Central memory CD4-positive, alpha-beta T cell (primary cell): ENCODE data around the gene NUB1.

Source experiments
- DNase-seq: peaks from one replicate; pipeline ENCODE4 v3.0.0; 2022

Gene NUB1

DNA sequence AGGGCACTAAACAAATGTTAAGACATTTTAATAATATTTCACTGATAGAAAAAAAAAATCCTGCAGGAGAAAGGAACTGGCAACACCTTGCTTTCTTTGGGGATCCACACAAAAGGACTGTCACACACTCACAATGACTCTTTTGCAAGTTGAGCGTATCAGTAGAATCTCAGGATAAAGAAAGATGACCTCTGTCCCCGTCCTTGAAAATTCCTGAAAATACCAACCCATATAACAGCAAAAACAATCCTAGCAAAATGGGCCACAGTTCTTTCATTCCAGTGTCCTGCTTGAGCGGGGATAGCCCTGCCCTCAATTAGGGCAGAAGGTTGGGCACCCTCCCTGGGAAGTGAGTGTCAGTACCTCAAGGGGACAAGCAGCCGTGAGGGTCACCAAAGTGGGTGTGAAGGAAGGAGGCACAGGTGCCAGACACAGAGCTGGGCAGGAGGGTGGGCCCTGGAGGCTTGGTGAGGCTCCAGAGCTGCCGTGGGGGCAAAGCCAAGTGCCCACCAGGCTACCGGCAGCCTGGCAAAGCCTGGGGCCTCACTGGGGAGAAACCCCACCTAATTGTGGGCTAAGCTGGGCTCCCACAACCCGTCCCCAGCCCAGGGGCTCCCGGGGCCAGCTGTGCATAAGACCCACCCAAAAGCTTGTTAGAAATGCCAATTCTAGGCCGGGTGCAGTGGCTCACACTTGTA is 65.4 kb downstream of the NUB1 start:
- DNase-seq, result no peak

DNA sequence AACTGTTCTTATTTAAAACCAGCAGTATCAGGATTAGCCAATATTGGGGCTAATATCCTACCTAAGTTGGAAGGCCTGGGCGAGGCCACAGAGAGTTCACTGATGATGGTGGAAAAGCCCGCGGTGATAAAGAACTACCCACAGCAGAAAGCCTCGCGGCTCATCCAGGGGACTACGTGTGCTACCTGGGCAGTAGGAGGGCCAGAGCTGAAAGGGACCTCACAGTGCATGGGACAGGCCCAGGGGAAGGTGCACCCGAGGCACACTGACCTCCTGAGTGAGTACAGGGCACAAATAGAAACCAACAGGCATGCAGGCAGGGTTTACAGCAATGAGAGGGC is 66.9 kb downstream of the NUB1 start:
- no peak for DNase-seq

DNA sequence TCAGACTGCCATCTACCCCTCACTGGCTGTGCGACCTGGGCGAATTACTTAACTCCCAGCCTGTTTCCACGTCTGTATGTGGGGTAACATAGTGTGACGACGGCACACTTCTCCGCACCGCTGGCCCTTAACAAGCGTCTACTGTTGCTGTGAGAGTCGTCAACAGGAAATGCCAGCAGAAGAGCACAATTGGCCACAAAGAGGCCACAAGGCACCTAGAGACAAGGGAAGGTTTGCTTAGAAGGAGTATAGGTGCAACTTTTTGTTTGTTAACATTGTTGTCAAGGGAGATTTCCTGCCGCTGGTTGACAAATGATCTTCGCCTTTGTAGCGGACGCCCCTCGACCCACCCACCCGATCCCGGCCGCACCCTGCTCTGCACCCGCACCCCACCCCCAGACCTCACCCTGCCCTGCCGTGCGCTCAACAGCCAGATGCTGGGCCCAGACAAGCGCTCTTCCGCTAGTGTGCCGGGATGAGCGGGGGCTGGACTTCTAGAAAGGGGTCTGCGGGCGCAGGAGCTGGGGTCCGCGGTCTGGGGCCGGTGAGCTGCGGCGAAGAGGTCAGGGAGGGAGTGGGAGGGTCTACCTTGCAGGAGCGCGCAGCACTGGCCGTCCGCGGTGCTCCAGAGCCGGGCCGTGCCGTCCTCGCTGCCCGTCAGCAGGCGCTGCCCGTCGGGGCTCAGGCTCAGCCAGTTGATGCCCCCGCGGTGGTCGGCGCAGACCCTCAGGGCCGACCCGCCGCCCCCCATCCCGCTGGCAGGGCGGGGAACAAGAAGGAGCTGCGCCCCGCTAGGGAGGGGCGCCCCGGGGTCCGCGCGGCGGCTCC is 67.4 kb downstream of the NUB1 start:
- peak; percentile 94 for DNase-seq

DNA sequence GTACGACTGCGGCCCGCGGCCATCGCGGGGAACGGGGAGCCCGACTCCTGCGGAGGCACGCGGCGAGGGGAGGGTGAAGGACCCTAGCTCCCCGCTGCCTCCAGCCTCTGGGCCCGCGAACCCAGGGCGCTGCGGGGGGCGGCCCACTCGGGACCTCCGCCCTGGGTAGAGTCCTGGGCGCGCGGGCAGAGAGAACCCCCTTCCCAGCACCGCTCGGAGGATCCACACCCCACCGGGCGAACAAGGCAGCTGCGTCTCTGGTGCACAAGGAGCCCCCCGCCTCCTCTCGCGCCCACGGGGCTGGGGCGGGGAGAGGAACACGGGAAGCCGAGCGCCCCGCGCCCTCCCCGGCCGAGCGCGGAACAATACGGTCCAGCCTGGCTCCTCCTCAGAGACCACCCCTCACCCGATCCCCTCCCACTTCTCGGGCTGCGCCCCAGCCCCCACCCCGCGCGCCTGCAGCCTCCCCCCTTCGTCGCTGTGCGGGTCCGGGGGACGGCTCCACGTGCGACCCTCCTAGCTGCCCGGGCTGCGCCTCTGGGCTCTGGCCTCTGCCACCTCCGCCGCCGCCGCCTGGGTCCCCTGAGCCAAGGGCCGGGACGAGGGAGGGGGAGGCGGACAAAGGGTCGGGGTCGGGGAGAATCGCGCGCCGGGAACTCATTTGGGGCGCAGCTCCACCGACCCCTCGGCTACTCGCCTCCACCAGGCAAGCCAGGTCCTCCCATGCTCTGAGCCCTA is 68.2 kb downstream of the NUB1 start, which contains the start of gene WDR86:
Gene WDR86, minus strand, starts transcription at position 372 of the 738 bp plus-strand sequence. CDS start 449 bp downstream, outside the sequence.
- peak; percentile 49 for DNase-seq

DNA sequence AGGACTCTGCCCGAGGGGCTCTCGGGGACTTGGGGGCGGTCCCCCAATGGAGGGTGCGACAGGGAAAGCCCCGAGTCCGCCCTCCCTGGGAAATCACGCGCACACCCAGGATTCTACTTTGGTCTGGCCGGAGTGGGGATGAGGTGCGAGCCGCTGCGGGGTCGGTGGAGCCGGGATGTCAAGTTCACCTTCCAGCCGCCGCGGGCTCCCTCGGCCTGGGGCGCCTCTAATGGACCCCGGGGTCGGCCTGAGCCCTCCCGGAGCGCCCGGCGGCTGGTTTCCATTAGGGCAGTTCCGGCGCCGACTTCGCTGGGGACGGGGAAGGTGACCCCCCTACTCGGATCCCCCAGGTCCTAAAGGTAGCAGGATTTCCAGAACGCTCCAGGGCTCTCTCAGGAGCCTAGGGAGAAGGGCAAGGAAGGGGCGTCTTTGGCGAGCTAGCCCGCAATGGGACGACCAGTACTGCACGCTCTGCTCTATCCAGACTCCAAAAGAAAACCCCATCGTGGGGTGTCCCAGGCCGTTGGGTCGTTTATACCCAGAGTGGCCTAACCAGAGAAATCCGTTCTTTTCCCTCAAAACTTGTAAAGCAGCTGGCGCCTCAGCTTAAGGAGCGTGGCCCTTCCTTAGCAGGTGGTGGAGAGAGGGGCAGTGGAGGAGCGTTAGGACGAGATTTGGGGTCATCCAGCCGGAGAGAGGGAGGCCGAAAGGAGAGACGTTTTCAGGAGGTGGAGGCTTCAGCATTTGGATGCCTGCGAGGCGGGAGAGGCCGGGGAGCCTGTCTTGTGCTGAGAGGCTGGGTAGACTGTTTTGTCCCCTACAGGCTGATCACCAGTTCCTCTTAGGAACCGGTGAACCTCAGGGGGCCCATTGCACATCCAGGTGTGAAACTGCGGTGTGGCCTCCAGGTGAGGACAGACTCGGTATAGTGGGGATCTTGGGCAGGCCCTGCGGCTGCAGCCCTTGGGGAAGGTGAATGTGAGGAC is 69.1 kb downstream of the NUB1 start:
- DNase-seq, result peak; percentile 21

GRCh38 chr7:151411551-151411950 is 69.9 kb downstream of the NUB1 start:
- no peak for DNase-seq

- no peak for DNase-seq
Measured at GRCh38 chr7:151412318-151412717, 70.7 kb downstream of the NUB1 start.

GRCh38 chr7:151413241-151413640 is 71.6 kb downstream of the NUB1 start:
- no peak for DNase-seq

GRCh38 chr7:151415375-151416105 is 73.9 kb downstream of the NUB1 start:
- DNase-seq, result no peak

DNA sequence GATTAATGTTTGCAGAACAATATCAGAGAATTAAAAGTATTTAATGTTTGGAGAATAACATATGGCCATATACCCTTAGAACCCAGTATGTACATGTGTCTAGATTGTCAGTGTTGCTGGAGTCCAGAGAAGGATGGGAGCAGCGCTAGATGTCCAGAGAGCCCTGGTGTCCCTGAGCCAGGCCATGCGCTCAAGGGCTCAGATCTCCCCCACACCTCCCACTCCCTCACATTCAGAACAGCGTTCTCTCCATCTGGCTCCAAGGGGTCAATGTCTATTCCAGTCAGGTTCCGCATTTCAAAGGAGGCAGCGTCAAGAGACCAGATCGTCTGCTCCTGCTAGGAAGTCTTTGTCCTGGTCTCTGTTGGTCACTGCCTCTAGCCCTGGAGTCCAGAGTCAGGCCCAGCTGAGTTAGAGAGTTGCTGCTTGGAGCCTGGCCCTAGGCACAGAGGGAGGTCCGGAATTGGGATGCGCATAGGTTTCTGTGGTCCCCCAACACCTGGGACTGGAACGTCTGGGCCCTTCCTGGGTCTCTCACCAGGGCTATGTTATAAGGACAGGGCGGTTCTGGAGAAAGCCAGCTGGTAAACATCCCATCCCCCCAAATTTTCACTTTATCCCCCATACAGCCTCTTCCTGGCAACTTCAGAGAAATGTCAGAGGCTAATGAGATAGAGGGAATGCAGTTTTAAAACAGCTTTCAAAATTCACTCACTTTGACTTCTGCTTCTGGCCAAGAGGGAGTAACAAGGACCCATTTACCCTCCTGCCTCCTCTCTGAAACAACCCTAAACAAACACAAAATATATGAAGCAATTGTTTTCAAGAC is 74.7 kb downstream of the NUB1 start:
- no peak for DNase-seq

GRCh38 chr7:151416941-151417315 is 75.3 kb downstream of the NUB1 start:
- no peak for DNase-seq

- no peak for DNase-seq
Measured at GRCh38 chr7:151420144-151420543, 78.5 kb downstream of the NUB1 start.

DNA sequence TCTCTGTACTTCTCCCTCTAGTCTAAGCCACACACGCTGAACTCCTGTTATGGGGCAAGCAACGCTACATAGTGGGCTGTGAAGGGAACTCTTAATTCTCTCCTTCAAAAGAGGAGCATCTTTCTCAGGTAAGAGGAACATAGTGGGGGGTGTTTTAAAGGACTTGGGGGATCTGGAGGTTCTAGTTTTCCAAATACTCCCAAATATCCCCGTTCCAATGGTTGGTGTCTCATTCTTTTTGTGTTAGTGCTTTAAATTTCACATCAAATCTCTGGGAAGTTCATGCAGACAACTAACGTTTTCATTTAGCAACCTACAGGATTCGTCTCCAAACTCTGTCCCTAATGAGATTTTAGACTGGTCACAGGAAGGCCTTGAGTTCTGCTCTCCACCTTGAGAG is 80.6 kb downstream of the NUB1 start:
- DNase-seq, result no peak

DNA sequence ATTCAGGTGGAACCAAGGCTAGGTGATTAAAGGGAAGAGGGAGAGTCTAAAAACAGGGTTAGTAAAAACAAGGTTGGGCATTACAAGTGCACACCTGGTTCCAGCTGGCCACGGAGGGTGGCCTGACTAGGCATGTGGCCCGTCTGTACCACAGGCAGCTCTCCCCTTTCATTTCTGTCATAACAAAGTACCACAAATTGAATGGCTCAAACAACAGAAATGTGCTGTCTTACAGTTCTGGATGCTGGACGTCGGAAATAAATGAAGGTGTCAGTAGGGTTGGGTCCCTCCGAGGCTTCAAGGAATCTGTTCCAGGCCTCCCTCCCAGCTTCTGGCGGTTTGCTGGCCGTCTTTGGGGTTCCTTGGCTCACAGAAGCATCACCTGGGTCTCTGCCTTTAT is 81.6 kb downstream of the NUB1 start:
- no peak for DNase-seq

DNA sequence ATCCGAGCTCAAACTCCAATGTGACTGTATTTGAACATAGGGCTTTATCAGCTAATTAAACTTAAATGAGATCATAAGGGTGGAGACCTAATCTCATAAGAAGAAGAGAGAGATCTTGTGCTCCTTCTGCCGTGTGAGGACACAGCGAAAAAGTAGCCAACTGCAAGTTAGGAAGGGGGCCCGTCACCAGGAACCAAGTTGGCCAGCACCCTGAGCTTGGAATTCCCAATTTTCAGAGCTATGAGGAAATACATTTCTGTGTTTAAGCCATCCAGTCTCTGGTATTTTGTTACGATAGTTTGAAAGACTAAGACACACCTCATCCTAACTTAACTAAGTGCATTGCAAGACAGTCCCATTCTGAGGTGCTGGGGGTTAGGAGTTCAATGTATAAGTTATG is 82.3 kb downstream of the NUB1 start:
- no peak for DNase-seq

GRCh38 chr7:151424799-151425198 is 83.2 kb downstream of the NUB1 start:
- no peak for DNase-seq

DNA sequence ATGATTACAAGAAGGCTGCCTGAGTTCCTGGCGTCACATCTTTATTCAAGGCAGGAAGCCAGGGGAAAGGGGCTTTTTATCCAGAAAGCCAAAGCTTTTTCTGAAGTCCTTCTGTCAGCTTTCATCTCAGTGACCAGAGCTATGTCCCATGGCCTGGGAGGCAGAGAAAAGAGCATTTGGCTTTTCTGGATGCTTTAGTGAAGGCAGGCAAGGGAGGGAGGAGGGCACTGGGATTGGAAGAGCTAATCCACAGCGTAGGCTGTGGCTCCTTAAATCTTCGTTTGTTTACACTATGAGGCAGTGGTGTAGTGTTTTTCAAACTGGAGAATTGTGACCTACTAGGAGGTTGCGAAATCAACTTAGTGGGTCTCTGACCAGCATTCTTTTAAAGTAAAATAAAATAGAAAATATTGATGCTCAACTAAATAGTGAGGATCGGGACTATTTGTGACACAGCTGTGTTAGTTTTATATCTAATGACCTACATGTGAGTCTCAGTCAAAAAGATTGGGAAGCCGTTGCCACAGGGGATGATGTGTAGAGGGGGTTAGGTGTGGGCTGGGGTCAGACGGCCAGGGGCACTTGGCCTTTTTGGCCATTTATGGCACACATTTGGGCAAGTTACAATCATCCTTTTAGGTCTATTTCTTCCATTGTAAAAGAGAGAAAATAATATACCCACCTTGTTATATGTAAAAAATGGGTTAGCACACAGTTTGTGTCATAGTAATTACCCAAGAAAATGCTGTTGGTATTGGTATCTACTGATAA is 84.2 kb downstream of the NUB1 start:
- no peak for DNase-seq

DNA sequence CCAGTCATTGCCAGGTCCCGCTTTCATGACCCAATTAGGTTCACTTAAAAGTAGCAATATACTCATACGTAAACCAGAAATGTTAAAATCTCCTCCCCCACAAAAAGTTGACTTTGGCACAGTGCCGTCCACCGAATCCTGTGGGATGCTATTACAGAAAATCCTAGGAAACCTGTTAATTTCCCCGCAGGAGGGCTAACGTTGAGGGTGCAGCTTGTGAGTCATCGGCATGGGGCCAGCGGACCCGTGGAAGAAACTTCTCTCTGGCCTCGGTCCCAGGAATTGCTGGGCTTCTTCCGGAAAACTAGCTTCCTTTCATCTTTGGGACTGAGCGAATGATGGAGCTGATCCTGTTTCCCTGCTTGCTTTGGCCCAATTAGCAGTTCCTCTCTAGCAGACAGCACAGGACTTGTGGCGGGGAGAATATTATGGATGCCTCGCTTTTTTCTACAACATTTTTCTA is 84.9 kb downstream of the NUB1 start:
- no peak for DNase-seq

DNA sequence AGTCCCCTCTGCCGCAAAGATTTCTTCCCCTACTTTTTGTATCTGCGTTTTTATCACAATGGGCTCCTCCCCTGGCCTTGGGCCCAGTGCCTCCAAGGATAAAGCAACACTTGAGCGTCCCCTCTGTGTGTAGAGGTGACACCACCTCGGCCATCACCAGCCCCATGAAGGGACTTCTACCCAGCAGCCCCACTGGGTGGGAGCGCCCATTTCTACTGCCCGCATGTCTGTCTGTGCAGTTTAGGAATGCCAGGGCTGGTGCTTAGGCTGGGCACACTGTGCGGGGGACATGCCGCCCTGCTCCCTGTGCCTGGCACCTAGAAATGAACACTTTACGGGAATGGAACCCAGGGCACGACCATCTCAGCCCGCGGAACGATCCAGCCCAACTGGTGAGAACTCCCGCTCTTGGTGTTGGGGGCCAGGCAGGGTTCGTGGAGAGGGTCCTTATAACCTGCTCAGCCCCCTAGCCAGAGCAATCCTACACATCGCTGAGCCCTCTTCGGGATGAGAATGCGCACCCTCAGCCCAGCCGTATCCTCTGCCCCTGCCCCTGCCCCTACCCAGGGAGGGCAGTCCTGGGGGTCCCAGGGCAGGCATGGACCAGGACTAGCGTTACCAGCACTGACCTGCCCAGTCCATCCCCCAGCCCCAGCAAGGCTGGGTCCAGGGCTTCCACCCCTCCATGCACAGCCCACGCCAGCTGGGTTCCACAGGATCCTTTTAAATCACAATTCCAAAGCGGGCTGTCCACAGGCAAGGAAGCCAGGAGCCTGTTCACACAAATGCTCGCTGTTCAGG is 85.5 kb downstream of the NUB1 start:
- no peak for DNase-seq
